Chondrocyte (in vitro differentiated cells): Measurements from ENCODE around the gene CALN1. TPM values are rescaled to one million over a fixed set of nuclear protein-coding genes. Genes with fewer than 3 reads are reported as not detected.

Experiments
- DNase-seq: peaks from one replicate; pipeline ENCODE4 v3.0.0; 2021; ENCODE audit warnings: mixed read lengths, low spot score
- H3K27ac Mint-ChIP-seq: one replicate; pipeline ENCODE4 v1.8.0; 2021; ENCODE audit warnings: mild to moderate bottlenecking, moderate library complexity, mixed read lengths; ENCODE audit not compliant: unreplicated experiment
- H3K27me3 Mint-ChIP-seq: 2 replicates; pipeline ENCODE4 v1.8.0; 2021; ENCODE audit warnings: low read depth, mixed read lengths
- H3K36me3 Mint-ChIP-seq: 2 replicates; pipeline ENCODE4 v1.8.0; 2021; ENCODE audit warnings: low read depth, mixed read lengths
- H3K4me1 Mint-ChIP-seq: 2 replicates; pipeline ENCODE4 v1.8.0; 2021; ENCODE audit warnings: low read depth, mild to moderate bottlenecking, mixed read lengths
- H3K4me3 Mint-ChIP-seq: one replicate; pipeline ENCODE4 v1.8.0; 2021; ENCODE audit warnings: mild to moderate bottlenecking, moderate library complexity, mixed read lengths; ENCODE audit not compliant: unreplicated experiment
- H3K9me3 Mint-ChIP-seq: 2 replicates; pipeline ENCODE4 v1.8.0; 2021; ENCODE audit warnings: low read depth, mixed read lengths
- total RNA-seq: library from RNA; stranded (reverse); gene quantifications from 3 replicates; pipeline ENCODE4 v1.2.1, GENCODE V29; 2021
- TF ChIP-seq, protein P1 (sequence below): fragments of 200-600 bp; sonication (generic); IDR thresholded peaks from 2 replicates; pipeline ENCODE4 v1.5.0; 2021; ENCODE audit warnings: antibody characterized with exemption, mild to moderate bottlenecking, moderate library complexity

CALN1 gene
- total RNA-seq, 1 donor from 2014 or later, result not detected

DNA sequence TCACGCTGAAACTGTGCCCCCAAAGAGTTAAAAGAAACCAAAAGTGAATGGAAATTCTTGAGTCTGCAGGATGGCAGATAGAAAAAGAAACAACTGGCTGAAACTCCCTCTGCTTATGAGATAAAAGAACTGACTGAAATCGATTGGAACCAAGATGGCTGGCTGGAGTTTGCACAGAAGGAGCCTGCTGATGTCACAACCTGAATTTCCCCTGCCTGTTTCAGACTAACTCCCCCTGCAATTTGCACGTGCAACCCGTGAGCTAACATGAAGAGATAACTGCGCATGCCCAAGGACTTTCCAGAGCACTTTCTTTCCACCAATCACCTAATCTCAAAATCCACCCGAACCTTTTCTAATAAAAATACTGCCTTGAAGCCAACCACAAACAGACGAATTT lies 435.5 kb downstream of the CALN1 start:
- TF ChIP-seq, protein P1, sequence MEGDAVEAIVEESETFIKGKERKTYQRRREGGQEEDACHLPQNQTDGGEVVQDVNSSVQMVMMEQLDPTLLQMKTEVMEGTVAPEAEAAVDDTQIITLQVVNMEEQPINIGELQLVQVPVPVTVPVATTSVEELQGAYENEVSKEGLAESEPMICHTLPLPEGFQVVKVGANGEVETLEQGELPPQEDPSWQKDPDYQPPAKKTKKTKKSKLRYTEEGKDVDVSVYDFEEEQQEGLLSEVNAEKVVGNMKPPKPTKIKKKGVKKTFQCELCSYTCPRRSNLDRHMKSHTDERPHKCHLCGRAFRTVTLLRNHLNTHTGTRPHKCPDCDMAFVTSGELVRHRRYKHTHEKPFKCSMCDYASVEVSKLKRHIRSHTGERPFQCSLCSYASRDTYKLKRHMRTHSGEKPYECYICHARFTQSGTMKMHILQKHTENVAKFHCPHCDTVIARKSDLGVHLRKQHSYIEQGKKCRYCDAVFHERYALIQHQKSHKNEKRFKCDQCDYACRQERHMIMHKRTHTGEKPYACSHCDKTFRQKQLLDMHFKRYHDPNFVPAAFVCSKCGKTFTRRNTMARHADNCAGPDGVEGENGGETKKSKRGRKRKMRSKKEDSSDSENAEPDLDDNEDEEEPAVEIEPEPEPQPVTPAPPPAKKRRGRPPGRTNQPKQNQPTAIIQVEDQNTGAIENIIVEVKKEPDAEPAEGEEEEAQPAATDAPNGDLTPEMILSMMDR, result no peak
- Mint-ChIP-seq H3K4me1 (no peaks in the 10 kb centered on the region), H3K27me3 (peaks cover 5% of the 10 kb centered on the region), H3K4me3 (no peak overlapping the region), H3K9me3 (no peaks in the 10 kb centered on the region), H3K27ac (no peak overlapping the region), H3K36me3 (no peaks in the 10 kb centered on the region)
- DNase-seq, result no peak

DNA sequence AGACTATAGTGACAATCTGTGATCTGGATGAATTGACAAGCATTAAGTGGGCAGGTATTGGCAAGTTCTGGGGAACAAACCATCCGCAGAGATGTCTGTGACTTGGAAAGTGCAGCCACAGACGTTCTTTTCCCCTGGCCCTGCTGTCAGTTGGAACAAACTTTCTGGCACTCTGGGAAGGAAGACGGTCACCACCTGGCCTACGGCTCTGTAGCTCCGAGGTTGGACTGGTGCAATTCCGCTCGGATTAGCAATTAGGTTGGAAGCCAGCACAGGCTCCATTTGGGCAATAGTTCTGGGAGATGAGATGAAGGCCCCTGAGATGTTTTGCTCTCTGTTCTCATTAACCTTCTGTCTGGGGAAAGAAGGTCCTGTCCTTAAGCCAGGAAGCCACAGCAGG lies 437.5 kb downstream of the CALN1 start:
- H3K4me3 Mint-ChIP-seq, result no peak overlapping the region
- H3K9me3 Mint-ChIP-seq, result no peaks in the 10 kb centered on the region

DNA sequence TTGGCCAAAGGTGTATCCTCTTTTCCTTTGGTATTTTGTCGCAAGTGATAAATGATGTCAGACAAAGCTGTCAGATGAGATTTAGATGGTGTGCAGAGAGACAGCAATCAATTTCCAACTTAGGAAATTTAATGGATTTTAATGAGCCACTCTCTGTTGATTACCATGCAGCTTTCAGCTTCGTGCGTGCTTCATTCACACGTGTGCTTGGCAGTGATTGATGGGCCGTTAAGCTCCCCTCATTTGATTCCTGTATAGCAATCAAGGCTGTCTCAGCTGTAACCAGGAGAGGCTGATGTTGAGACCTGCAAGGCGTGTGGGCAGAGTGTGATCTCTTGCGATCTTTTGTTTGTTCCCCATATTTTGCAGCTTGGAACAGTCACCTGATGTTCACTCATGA lies 439.6 kb downstream of the CALN1 start:
- no peak overlapping the region for H3K27ac Mint-ChIP-seq
- peaks cover 3% of the 10 kb centered on the region for H3K27me3 Mint-ChIP-seq
- no peak overlapping the region for H3K4me3 Mint-ChIP-seq
- no peaks in the 10 kb centered on the region for H3K4me1 Mint-ChIP-seq
- no peaks in the 10 kb centered on the region for H3K36me3 Mint-ChIP-seq
- no peaks in the 10 kb centered on the region for H3K9me3 Mint-ChIP-seq
- TF ChIP-seq, protein P1, result no peak
- no peak for DNase-seq

More for the DNA sequence above, 437.5 kb downstream of the CALN1 start:
- Mint-ChIP-seq H3K27me3 (peaks cover 3% of the 10 kb centered on the region), H3K36me3 (no peaks in the 10 kb centered on the region), H3K27ac (no peak overlapping the region), H3K4me1 (no peaks in the 10 kb centered on the region)
- DNase-seq, result no peak
- TF ChIP-seq, protein P1, result no peak

DNA sequence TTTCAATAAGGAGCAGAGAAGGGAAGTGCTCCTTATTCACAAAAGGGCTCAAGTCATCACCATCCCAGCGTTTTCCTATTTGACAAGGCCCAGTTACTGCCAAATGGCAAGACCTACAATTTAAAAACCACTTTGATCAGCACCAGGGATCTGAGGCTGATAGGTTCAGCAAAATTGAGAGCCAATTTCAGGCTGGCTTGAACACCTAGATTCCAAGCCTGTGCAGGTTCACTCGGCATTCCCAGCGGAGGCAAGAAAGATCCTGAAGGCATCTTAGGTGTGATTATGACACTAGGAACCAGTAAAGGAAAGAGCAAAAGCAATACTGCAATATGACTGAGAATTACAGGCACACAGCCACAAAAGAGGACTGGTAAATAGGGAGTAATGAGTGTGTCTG lies 441.4 kb downstream of the CALN1 start:
- Mint-ChIP-seq H3K27me3 (peaks cover 5% of the 10 kb centered on the region), H3K4me3 (no peak overlapping the region), H3K4me1 (no peaks in the 10 kb centered on the region), H3K27ac (no peak overlapping the region), H3K9me3 (no peaks in the 10 kb centered on the region), H3K36me3 (no peaks in the 10 kb centered on the region)
- DNase-seq, result no peak
- TF ChIP-seq, protein P1, result no peak

GRCh38 chr7:71962636-71963035 lies 449.5 kb downstream of the CALN1 start:
- Mint-ChIP-seq H3K27me3 (peaks cover 29% of the 10 kb centered on the region), H3K27ac (no peak overlapping the region)

More at GRCh38 chr7:71962636-71963035, 449.5 kb downstream of the CALN1 start:
- Mint-ChIP-seq H3K4me1 (no peaks in the 10 kb centered on the region), H3K9me3 (peaks cover 3% of the 10 kb centered on the region), H3K4me3 (no peak overlapping the region), H3K36me3 (no peaks in the 10 kb centered on the region)
- TF ChIP-seq, protein P1, result no peak
- no peak for DNase-seq
